Adipocyte (in vitro differentiated cells): Measurements from ENCODE around the gene TSPAN13.

ENCODE experiments used
- DNase-seq: peaks from one replicate; pipeline ENCODE4 v3.0.0-alpha.2; 2015; ENCODE audit warnings: low read depth
- H3K27me3 ChIP-seq: replicated peaks from 2 replicates; pipeline ENCODE4 v1.7.0; 2013; ENCODE audit warnings: mild to moderate bottlenecking, low read length, moderate library complexity; ENCODE audit not compliant: control insufficient read depth, insufficient read depth
- H3K36me3 ChIP-seq: 2 replicates; pipeline ENCODE4 v1.7.0; 2013; ENCODE audit warnings: low read length, mild to moderate bottlenecking, moderate library complexity; ENCODE audit not compliant: control insufficient read depth, insufficient read depth, severe bottlenecking
- H3K4me1 ChIP-seq: 2 replicates; pipeline ENCODE4 v1.7.0; 2013; ENCODE audit warnings: mild to moderate bottlenecking, low read length, moderate library complexity; ENCODE audit not compliant: control insufficient read depth, insufficient read depth
- H3K4me3 ChIP-seq: 2 replicates; pipeline ENCODE4 v1.7.0; 2013; ENCODE audit warnings: mild to moderate bottlenecking, low read length, moderate library complexity
- H3K9ac ChIP-seq: 2 replicates; pipeline ENCODE4 v1.7.0; 2013; ENCODE audit warnings: mild to moderate bottlenecking, low read length, moderate library complexity
- H3K9me3 ChIP-seq: 2 replicates; pipeline ENCODE4 v1.7.0; 2013; ENCODE audit warnings: mild to moderate bottlenecking, low read length, moderate library complexity; ENCODE audit not compliant: control insufficient read depth

The TSPAN13 gene

DNA sequence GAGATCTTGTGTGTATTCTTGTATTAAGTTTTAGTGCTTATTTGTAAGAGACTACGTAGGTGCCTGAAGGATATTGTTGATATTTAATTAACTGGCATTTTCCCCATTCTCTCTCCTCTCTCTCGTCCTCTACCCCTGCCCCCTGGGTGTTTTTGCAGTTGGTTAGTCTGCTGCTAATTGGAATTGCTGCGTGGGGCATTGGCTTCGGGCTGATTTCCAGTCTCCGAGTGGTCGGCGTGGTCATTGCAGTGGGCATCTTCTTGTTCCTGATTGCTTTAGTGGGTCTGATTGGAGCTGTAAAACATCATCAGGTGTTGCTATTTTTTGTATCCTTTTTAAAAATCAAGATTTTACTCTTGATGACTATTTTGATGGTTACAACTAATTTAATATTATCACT, 22.5 kb downstream of the TSPAN13 start:
- Histone ChIP-seq H3K9me3 (no peaks in the 10 kb centered on the region), H3K9ac (no peak overlapping the region), H3K4me1 (no peaks in the 10 kb centered on the region), H3K4me3 (no peak overlapping the region), H3K27me3 (no peaks in the 10 kb centered on the region), H3K36me3 (no peaks in the 10 kb centered on the region)
- no peak for DNase-seq

DNA sequence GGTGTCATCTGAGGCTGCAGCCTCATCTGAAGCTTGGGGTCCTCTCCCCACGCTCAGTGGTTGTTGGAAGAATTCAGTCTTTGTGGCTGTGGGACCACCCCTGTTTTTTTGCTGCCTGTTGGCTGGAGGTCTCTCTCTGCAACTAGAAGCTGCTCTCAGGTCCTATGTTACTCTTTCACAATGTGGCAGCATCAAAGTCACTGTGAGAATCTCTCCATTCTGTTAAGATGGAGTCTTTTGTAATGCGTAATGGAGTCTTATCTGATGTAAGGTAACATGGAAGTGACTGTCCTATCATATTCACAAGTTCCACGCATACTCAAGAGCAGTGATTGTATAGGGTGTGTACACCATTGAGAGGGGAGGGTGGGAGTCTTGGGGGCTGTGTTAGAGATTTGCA, 24.9 kb downstream of the TSPAN13 start:
- H3K4me1 ChIP-seq = no peaks in the 10 kb centered on the region
- no peak overlapping the region for H3K9ac ChIP-seq
- no peaks in the 10 kb centered on the region for H3K9me3 ChIP-seq
- no peaks in the 10 kb centered on the region for H3K27me3 ChIP-seq
- DNase-seq = no peak
- no peaks in the 10 kb centered on the region for H3K36me3 ChIP-seq
- no peak overlapping the region for H3K4me3 ChIP-seq

DNA sequence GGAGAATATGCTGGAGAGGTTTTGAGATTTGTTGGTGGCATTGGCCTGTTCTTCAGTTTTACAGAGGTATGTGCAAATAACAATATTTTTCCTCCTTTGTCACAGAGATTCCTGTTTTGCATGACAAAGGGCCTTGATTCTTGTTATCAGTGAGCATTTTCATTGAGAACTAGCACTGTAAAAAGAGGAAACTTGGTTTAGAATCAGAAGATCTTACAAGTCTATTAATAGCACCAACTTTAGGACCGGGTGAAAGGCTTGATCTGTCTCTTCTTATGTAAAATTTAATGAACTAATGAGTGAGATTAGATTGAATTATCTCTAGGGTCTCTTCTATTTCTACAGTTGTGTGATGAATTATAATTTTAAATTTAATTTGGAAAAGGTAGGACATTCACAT, 25.5 kb downstream of the TSPAN13 start:
- H3K27me3 ChIP-seq = no peaks in the 10 kb centered on the region
- no peaks in the 10 kb centered on the region for H3K4me1 ChIP-seq
- no peak overlapping the region for H3K9ac ChIP-seq
- no peaks in the 10 kb centered on the region for H3K9me3 ChIP-seq
- no peak overlapping the region for H3K4me3 ChIP-seq
- H3K36me3 ChIP-seq = no peaks in the 10 kb centered on the region
- no peak for DNase-seq

- Histone ChIP-seq H3K4me3 (no peak overlapping the region), H3K27me3 (no peaks in the 10 kb centered on the region), H3K9ac (no peak overlapping the region), H3K4me1 (no peaks in the 10 kb centered on the region), H3K9me3 (no peaks in the 10 kb centered on the region), H3K36me3 (no peaks in the 10 kb centered on the region)
- no peak for DNase-seq
Observed at GRCh38 chr7:16780596-16780995, 27.0 kb downstream of the TSPAN13 start.

GRCh38 chr7:16785321-16785720, 31.8 kb downstream of the TSPAN13 start:
- no peaks in the 10 kb centered on the region for H3K4me1 ChIP-seq
- no peak overlapping the region for H3K4me3 ChIP-seq
- no peaks in the 10 kb centered on the region for H3K9me3 ChIP-seq
- no peak overlapping the region for H3K9ac ChIP-seq
- H3K36me3 ChIP-seq = no peaks in the 10 kb centered on the region
- DNase-seq = no peak
- no peaks in the 10 kb centered on the region for H3K27me3 ChIP-seq

GRCh38 chr7:16785846-16786245, 32.3 kb downstream of the TSPAN13 start:
- Histone ChIP-seq H3K36me3 (no peaks in the 10 kb centered on the region), H3K4me1 (no peaks in the 10 kb centered on the region)

GRCh38 chr7:16786257-16786656, 32.7 kb downstream of the TSPAN13 start:
- H3K36me3 ChIP-seq = no peaks in the 10 kb centered on the region
- H3K9me3 ChIP-seq = no peaks in the 10 kb centered on the region
- no peak overlapping the region for H3K9ac ChIP-seq
- H3K4me3 ChIP-seq = no peak overlapping the region
- no peaks in the 10 kb centered on the region for H3K4me1 ChIP-seq
- no peaks in the 10 kb centered on the region for H3K27me3 ChIP-seq
- no peak for DNase-seq

More at GRCh38 chr7:16785846-16786245, 32.3 kb downstream of the TSPAN13 start:
- no peaks in the 10 kb centered on the region for H3K9me3 ChIP-seq
- H3K27me3 ChIP-seq = no peaks in the 10 kb centered on the region
- no peak for DNase-seq
- H3K4me3 ChIP-seq = no peak overlapping the region
- H3K9ac ChIP-seq = no peak overlapping the region

GRCh38 chr7:16787127-16787526, 33.6 kb downstream of the TSPAN13 start:
- no peaks in the 10 kb centered on the region for H3K27me3 ChIP-seq
- no peak for DNase-seq
- H3K4me1 ChIP-seq = peaks cover 7% of the 10 kb centered on the region
- no peak overlapping the region for H3K4me3 ChIP-seq
- no peaks in the 10 kb centered on the region for H3K9me3 ChIP-seq
- H3K36me3 ChIP-seq = no peaks in the 10 kb centered on the region
- H3K9ac ChIP-seq = no peak overlapping the region

DNA sequence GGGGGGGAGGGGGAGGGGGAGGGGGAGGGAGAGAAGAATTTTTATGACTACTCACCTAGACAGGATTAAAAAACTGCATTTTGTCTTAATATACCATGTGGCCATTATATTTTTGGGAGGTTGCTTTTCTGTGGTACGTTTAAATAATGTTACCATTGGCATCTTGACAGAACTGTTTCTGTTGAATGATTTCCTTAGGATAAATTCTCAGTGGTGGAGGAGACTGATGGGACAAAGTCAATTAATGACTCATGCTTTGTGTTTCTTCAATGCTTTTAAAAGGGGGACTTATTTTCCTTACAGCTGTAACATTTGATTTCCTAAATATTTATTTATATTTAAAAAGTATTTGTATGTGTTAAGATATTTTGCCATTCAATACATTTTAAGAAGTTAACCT, 37.5 kb downstream of the TSPAN13 start:
- Histone ChIP-seq H3K9ac (no peak overlapping the region), H3K4me1 (peaks cover 9% of the 10 kb centered on the region), H3K9me3 (no peaks in the 10 kb centered on the region), H3K27me3 (no peaks in the 10 kb centered on the region), H3K36me3 (no peaks in the 10 kb centered on the region), H3K4me3 (no peak overlapping the region)
- no peak for DNase-seq

- Histone ChIP-seq H3K4me3 (no peak overlapping the region), H3K9me3 (no peaks in the 10 kb centered on the region), H3K36me3 (no peaks in the 10 kb centered on the region), H3K4me1 (peaks cover 9% of the 10 kb centered on the region), H3K9ac (no peak overlapping the region), H3K27me3 (no peaks in the 10 kb centered on the region)
- no peak for DNase-seq
Observed at GRCh38 chr7:16791905-16792698, 38.5 kb downstream of the TSPAN13 start.

GRCh38 chr7:16794986-16795385, 41.4 kb downstream of the TSPAN13 start:
- Histone ChIP-seq H3K4me1 (peaks cover 9% of the 10 kb centered on the region), H3K9ac (no peak overlapping the region), H3K36me3 (no peaks in the 10 kb centered on the region), H3K27me3 (no peaks in the 10 kb centered on the region), H3K4me3 (no peak overlapping the region), H3K9me3 (no peaks in the 10 kb centered on the region)
- no peak for DNase-seq

GRCh38 chr7:16795624-16796023, 42.1 kb downstream of the TSPAN13 start:
- no peak overlapping the region for H3K4me3 ChIP-seq
- no peaks in the 10 kb centered on the region for H3K36me3 ChIP-seq
- H3K9ac ChIP-seq = no peak overlapping the region
- no peak for DNase-seq
- no peaks in the 10 kb centered on the region for H3K9me3 ChIP-seq
- peaks cover 9% of the 10 kb centered on the region for H3K4me1 ChIP-seq
- H3K27me3 ChIP-seq = no peaks in the 10 kb centered on the region
